ENCODE data around the gene SELENOW.
A peak's percentile ranks its signal among the peaks of the same experiment; 100 is the strongest.

The SELENOW gene

DNA sequence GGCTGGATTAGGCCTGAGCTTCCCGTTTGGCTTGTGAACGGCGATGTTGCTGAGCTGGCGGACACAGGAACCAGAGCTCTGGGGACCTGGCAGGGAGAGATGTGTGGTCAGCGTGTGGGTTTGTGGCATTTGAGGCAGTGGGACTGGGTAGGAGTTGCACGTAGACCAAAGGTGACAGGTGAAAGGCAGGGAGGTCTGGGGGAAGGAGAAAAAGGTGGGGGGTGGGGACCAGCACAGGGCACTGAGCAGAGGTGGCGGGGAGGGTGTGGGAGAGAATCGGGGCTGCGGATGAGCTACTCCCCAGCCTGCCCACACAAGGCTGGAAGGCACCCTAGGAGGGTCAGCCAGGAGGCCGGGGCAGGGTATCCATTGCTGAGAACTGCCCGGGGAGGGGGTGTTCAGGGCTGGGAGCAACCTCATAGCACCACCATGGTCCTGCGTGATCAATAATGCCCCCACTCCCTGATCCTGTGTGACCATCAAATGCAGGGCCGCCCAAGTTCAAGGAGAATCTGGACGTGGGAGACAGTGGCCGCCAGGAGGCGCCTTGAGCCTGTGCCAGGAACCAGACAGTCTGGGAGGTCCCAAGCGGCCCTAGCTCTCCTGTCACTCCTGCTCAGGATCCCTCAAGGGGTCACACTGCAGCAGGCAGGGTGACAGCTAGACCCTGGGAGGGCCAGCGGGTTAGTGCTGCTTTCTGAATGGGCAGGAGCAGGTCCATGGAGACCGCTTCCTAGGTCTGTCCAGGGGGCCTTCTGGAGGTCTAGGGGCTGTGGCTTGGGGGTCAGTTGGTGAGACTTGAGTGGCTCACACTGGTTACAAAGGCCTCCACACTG lies 12.8 kb upstream of the SELENOW start:
- Histone ChIP-seq H3K4me1 (ENCODE audit: control insufficient read depth, low read depth, low read length) (no peaks in the 10 kb centered on the region), H3K79me1 (ENCODE audit: low read length) (no peaks in the 10 kb centered on the region), H3K27me3 (ENCODE audit: insufficient read depth, low read length, poor library complexity) (no peaks in the 10 kb centered on the region), H3K9ac (ENCODE audit: low read length) (peak overlapping the region; percentile 7), H3K4ac (ENCODE audit: low read depth, low read length) (peak overlapping the region; percentile 58), H3K56ac (ENCODE audit: low read length) (peak overlapping the region; percentile 44), H3K4me2 (ENCODE audit: low read length) (no peak overlapping the region), H4K5ac (ENCODE audit: low read length) (no peak overlapping the region), H3K36me3 (ENCODE audit: control insufficient read depth, insufficient read depth, low read length) (no peaks in the 10 kb centered on the region), H2BK15ac (replicated peaks; ENCODE audit: low read depth) (no peak overlapping the region), H2BK5ac (ENCODE audit: low read length) (no peak overlapping the region), H3K27ac (ENCODE audit: low read depth, low read length) (no peak overlapping the region), H3K18ac (ENCODE audit: low read length) (no peak overlapping the region), H3K4me3 (ENCODE audit: low read length) (no peak overlapping the region), H3K79me2 (ENCODE audit: control insufficient read depth, insufficient read depth, low read length) (no peaks in the 10 kb centered on the region), H4K8ac (ENCODE audit: low read depth, low read length) (no peak overlapping the region), H3K23ac (ENCODE audit: low read length) (no peak overlapping the region), H2AK5ac (ENCODE audit: low read length) (no peak overlapping the region), H2BK120ac (ENCODE audit: low read depth, low read length) (no peak overlapping the region)
- DNase-seq = peak; percentile 88
- WGBS (ENCODE audit: extremely low coverage, insufficient coverage, low lambda C conversion rate) = no CpG with 5 or more reads among the region's 19 CpGs

- Histone ChIP-seq H3K27ac (ENCODE audit: low read depth, low read length) (no peak overlapping the region), H2BK120ac (ENCODE audit: low read depth, low read length) (no peak overlapping the region), H3K18ac (ENCODE audit: low read length) (no peak overlapping the region), H3K4me2 (ENCODE audit: low read length) (no peak overlapping the region), H4K8ac (ENCODE audit: low read depth, low read length) (no peak overlapping the region), H3K4ac (ENCODE audit: low read depth, low read length) (no peak overlapping the region), H3K4me3 (ENCODE audit: low read length) (no peak overlapping the region), H3K9ac (ENCODE audit: low read length) (peak overlapping the region; percentile 7), H3K79me2 (ENCODE audit: control insufficient read depth, insufficient read depth, low read length) (no peaks in the 10 kb centered on the region), H3K27me3 (ENCODE audit: insufficient read depth, low read length, poor library complexity) (no peaks in the 10 kb centered on the region), H2BK5ac (ENCODE audit: low read length) (no peak overlapping the region), H3K23ac (ENCODE audit: low read length) (no peak overlapping the region), H3K56ac (ENCODE audit: low read length) (peak overlapping the region; percentile 38), H3K79me1 (ENCODE audit: low read length) (no peaks in the 10 kb centered on the region), H3K4me1 (ENCODE audit: control insufficient read depth, low read depth, low read length) (no peaks in the 10 kb centered on the region), H2AK5ac (ENCODE audit: low read length) (no peak overlapping the region), H2BK15ac (replicated peaks; ENCODE audit: low read depth) (no peak overlapping the region), H3K36me3 (ENCODE audit: control insufficient read depth, insufficient read depth, low read length) (no peaks in the 10 kb centered on the region), H4K5ac (ENCODE audit: low read length) (no peak overlapping the region)
- DNase-seq = no peak
- WGBS (ENCODE audit: extremely low coverage, insufficient coverage, low lambda C conversion rate) = no CpG with 5 or more reads among the region's 7 CpGs
Measured at GRCh38 chr19:47766359-47766620, 12.2 kb upstream of the SELENOW start.

DNA sequence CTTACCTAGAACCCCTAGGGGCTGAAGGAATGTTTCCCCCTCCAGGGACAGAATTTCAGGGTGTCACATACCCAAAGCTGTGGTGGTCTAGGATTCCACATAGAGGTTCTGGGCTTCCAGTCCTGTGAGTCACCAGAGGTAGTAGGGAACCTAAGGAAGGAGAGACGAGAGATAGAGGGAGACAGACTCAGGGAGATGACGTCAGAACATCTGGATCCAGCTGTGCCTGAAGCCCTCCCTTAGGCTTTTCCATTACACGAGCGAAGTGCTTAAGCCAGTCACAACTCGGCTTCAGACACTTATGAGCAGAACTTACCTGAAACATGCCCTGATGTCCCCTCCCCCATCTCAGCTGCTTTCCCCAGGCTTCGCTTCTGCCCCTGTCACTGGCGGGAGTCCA lies 11.8 kb upstream of the SELENOW start:
- no CpG with 5 or more reads among the region's 7 CpGs for whole genome bisulfite sequencing (ENCODE audit: extremely low coverage, insufficient coverage, low lambda C conversion rate)
- no peaks in the 10 kb centered on the region for H3K79me1 ChIP-seq (ENCODE audit: low read length)
- H3K9ac ChIP-seq (ENCODE audit: low read length) = no peak overlapping the region
- no peaks in the 10 kb centered on the region for H3K36me3 ChIP-seq (ENCODE audit: control insufficient read depth, insufficient read depth, low read length)
- no peak overlapping the region for H3K18ac ChIP-seq (ENCODE audit: low read length)
- H3K4ac ChIP-seq (ENCODE audit: low read depth, low read length) = no peak overlapping the region
- H3K79me2 ChIP-seq (ENCODE audit: control insufficient read depth, insufficient read depth, low read length) = no peaks in the 10 kb centered on the region
- no peak overlapping the region for H3K56ac ChIP-seq (ENCODE audit: low read length)
- H2BK5ac ChIP-seq (ENCODE audit: low read length) = no peak overlapping the region
- no peak overlapping the region for H3K27ac ChIP-seq (ENCODE audit: low read depth, low read length)
- no peak overlapping the region for H2AK5ac ChIP-seq (ENCODE audit: low read length)
- DNase-seq = peak; percentile 31
- H2BK15ac ChIP-seq (replicated peaks; ENCODE audit: low read depth) = no peak overlapping the region
- no peak overlapping the region for H3K4me3 ChIP-seq (ENCODE audit: low read length)
- no peak overlapping the region for H4K5ac ChIP-seq (ENCODE audit: low read length)
- H3K23ac ChIP-seq (ENCODE audit: low read length) = no peak overlapping the region
- H3K4me2 ChIP-seq (ENCODE audit: low read length) = no peak overlapping the region
- no peaks in the 10 kb centered on the region for H3K27me3 ChIP-seq (ENCODE audit: insufficient read depth, low read length, poor library complexity)
- no peak overlapping the region for H2BK120ac ChIP-seq (ENCODE audit: low read depth, low read length)
- no peaks in the 10 kb centered on the region for H3K4me1 ChIP-seq (ENCODE audit: control insufficient read depth, low read depth, low read length)
- no peak overlapping the region for H4K8ac ChIP-seq (ENCODE audit: low read depth, low read length)

DNA sequence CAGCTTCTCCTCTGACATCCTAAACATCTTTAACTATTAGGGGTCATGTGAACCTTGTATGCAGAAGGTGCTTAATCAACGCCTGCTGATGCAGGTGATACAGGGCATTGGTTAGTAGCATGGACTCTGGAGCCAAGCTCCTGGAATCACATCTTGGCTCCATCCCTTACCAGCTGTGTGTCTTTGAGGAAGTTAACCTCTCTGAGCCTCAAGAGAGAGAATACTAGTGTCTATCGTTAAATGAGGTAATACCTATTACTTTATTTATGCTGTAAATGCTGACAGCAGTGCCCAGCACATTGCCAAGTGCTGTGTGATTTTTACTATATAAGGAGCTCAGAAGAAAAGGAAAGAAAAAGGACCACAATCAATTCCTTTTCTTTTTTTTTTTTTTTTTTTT lies 11.2 kb upstream of the SELENOW start:
- no CpG with 5 or more reads among the region's 2 CpGs for WGBS (ENCODE audit: extremely low coverage, insufficient coverage, low lambda C conversion rate)
- Histone ChIP-seq H2BK120ac (ENCODE audit: low read depth, low read length) (no peak overlapping the region), H3K56ac (ENCODE audit: low read length) (no peak overlapping the region)

GRCh38 chr19:47768604-47769003 lies 9.9 kb upstream of the SELENOW start:
- no peaks in the 10 kb centered on the region for H3K79me2 ChIP-seq (ENCODE audit: control insufficient read depth, insufficient read depth, low read length)
- H3K18ac ChIP-seq (ENCODE audit: low read length) = no peak overlapping the region
- H3K56ac ChIP-seq (ENCODE audit: low read length) = no peak overlapping the region
- DNase-seq = no peak
- no peak overlapping the region for H3K4me2 ChIP-seq (ENCODE audit: low read length)
- no peak overlapping the region for H3K23ac ChIP-seq (ENCODE audit: low read length)
- no peak overlapping the region for H4K5ac ChIP-seq (ENCODE audit: low read length)
- no peak overlapping the region for H2BK15ac ChIP-seq (replicated peaks; ENCODE audit: low read depth)
- WGBS (ENCODE audit: extremely low coverage, insufficient coverage, low lambda C conversion rate) = no CpG with 5 or more reads among the region's 2 CpGs
- no peak overlapping the region for H2BK120ac ChIP-seq (ENCODE audit: low read depth, low read length)
- no peaks in the 10 kb centered on the region for H3K27me3 ChIP-seq (ENCODE audit: insufficient read depth, low read length, poor library complexity)
- H2AK5ac ChIP-seq (ENCODE audit: low read length) = peak overlapping the region; percentile 58
- H3K27ac ChIP-seq (ENCODE audit: low read depth, low read length) = no peak overlapping the region
- no peak overlapping the region for H3K4me3 ChIP-seq (ENCODE audit: low read length)
- no peaks in the 10 kb centered on the region for H3K4me1 ChIP-seq (ENCODE audit: control insufficient read depth, low read depth, low read length)
- H3K9ac ChIP-seq (ENCODE audit: low read length) = no peak overlapping the region
- no peaks in the 10 kb centered on the region for H3K79me1 ChIP-seq (ENCODE audit: low read length)
- no peak overlapping the region for H2BK5ac ChIP-seq (ENCODE audit: low read length)
- H3K4ac ChIP-seq (ENCODE audit: low read depth, low read length) = no peak overlapping the region
- H3K36me3 ChIP-seq (ENCODE audit: control insufficient read depth, insufficient read depth, low read length) = no peaks in the 10 kb centered on the region
- H4K8ac ChIP-seq (ENCODE audit: low read depth, low read length) = no peak overlapping the region

More for the DNA sequence above, 11.2 kb upstream of the SELENOW start:
- H3K9ac ChIP-seq (ENCODE audit: low read length) = no peak overlapping the region
- H4K5ac ChIP-seq (ENCODE audit: low read length) = no peak overlapping the region
- no peak overlapping the region for H3K27ac ChIP-seq (ENCODE audit: low read depth, low read length)
- H3K4me1 ChIP-seq (ENCODE audit: control insufficient read depth, low read depth, low read length) = no peaks in the 10 kb centered on the region
- H3K4ac ChIP-seq (ENCODE audit: low read depth, low read length) = no peak overlapping the region
- no peak overlapping the region for H3K4me3 ChIP-seq (ENCODE audit: low read length)
- H2AK5ac ChIP-seq (ENCODE audit: low read length) = no peak overlapping the region
- no peaks in the 10 kb centered on the region for H3K27me3 ChIP-seq (ENCODE audit: insufficient read depth, low read length, poor library complexity)
- no peaks in the 10 kb centered on the region for H3K79me1 ChIP-seq (ENCODE audit: low read length)
- H3K23ac ChIP-seq (ENCODE audit: low read length) = no peak overlapping the region
- no peak overlapping the region for H2BK15ac ChIP-seq (replicated peaks; ENCODE audit: low read depth)
- H3K4me2 ChIP-seq (ENCODE audit: low read length) = no peak overlapping the region
- no peak overlapping the region for H4K8ac ChIP-seq (ENCODE audit: low read depth, low read length)
- no peak overlapping the region for H3K18ac ChIP-seq (ENCODE audit: low read length)
- no peak for DNase-seq
- no peaks in the 10 kb centered on the region for H3K79me2 ChIP-seq (ENCODE audit: control insufficient read depth, insufficient read depth, low read length)
- H2BK5ac ChIP-seq (ENCODE audit: low read length) = no peak overlapping the region
- H3K36me3 ChIP-seq (ENCODE audit: control insufficient read depth, insufficient read depth, low read length) = no peaks in the 10 kb centered on the region

DNA sequence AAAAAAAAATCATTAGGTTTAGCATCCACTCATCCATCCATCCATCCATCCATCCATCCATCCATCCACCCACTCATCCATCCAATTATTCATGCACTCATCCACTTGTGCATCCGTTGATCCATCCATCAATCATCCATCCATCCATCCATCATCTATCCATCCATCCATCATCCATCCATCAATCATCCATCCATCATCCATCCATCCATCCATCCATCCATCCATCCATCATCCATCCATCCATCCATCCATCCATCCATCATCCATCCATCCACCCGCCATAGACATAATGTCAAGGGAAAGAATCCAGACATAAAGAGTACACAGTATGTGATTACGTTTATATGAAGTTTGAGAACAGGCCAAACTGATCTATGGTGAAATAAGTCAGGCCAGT lies 9.0 kb upstream of the SELENOW start:
- no peak overlapping the region for H3K56ac ChIP-seq (ENCODE audit: low read length)
- H4K8ac ChIP-seq (ENCODE audit: low read depth, low read length) = no peak overlapping the region
- no peak overlapping the region for H3K23ac ChIP-seq (ENCODE audit: low read length)
- H3K4me1 ChIP-seq (ENCODE audit: control insufficient read depth, low read depth, low read length) = no peaks in the 10 kb centered on the region
- no peaks in the 10 kb centered on the region for H3K36me3 ChIP-seq (ENCODE audit: control insufficient read depth, insufficient read depth, low read length)
- H3K79me2 ChIP-seq (ENCODE audit: control insufficient read depth, insufficient read depth, low read length) = no peaks in the 10 kb centered on the region
- H3K4me3 ChIP-seq (ENCODE audit: low read length) = no peak overlapping the region
- no peak overlapping the region for H2AK5ac ChIP-seq (ENCODE audit: low read length)
- H3K79me1 ChIP-seq (ENCODE audit: low read length) = no peaks in the 10 kb centered on the region
- no peak overlapping the region for H2BK15ac ChIP-seq (replicated peaks; ENCODE audit: low read depth)
- H3K4me2 ChIP-seq (ENCODE audit: low read length) = no peak overlapping the region
- DNase-seq = no peak
- H3K18ac ChIP-seq (ENCODE audit: low read length) = no peak overlapping the region
- H2BK120ac ChIP-seq (ENCODE audit: low read depth, low read length) = no peak overlapping the region
- H2BK5ac ChIP-seq (ENCODE audit: low read length) = no peak overlapping the region
- no peak overlapping the region for H3K27ac ChIP-seq (ENCODE audit: low read depth, low read length)
- no peak overlapping the region for H3K9ac ChIP-seq (ENCODE audit: low read length)
- H3K27me3 ChIP-seq (ENCODE audit: insufficient read depth, low read length, poor library complexity) = no peaks in the 10 kb centered on the region
- no peak overlapping the region for H3K4ac ChIP-seq (ENCODE audit: low read depth, low read length)
- no peak overlapping the region for H4K5ac ChIP-seq (ENCODE audit: low read length)
- WGBS (ENCODE audit: extremely low coverage, insufficient coverage, low lambda C conversion rate) = no CpG with 5 or more reads among the region's 3 CpGs

All from mesendoderm (in vitro differentiated cells).